ENCODE results near the gene SPATA6L.

Gene SPATA6L

DNA sequence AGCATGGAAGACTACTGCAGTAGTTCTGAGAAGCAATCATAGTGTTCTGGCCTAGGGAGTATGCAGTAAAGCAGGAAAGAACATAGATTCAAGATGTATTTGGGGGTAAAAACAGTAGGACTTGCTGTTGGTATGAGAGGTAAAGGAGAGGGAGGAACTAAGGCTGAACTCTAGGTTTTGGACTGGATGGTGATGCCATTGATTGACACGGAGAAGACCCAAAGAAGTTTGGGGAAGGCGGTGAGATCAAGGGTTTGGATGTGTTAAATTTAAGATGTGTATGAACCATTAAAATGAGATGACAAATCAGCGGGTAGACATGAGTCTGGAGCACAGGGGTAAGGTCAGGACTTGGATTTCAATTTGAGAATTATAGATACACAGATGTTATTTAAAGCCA, 11.1 kb upstream of the SPATA6L start:
- no peak overlapping the region for H3K27ac ChIP-seq

DNA sequence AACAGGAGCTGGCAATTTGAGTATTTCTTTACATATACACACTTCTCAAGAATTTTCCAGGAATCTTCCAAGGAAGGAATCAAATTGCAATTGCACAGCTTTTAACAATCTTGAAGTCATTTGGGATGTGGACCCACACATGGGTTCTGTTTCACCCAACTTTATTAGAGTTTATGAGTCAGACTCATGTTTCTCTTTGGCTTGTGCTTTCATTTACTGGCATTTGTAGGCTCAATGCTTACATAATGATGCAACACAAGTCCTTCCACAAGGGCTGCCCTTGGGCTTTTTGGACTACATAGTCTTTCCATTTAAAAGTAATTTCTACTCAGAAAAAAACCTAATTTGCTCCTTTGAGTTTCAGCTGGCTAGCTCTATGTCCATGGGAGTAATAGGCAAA, 8.5 kb upstream of the SPATA6L start:
- no peak overlapping the region for H3K27ac ChIP-seq
- TF ChIP-seq ZFX (IDR thresholded peaks at IDR 0.05): no peak
- TF ChIP-seq, protein P1, sequence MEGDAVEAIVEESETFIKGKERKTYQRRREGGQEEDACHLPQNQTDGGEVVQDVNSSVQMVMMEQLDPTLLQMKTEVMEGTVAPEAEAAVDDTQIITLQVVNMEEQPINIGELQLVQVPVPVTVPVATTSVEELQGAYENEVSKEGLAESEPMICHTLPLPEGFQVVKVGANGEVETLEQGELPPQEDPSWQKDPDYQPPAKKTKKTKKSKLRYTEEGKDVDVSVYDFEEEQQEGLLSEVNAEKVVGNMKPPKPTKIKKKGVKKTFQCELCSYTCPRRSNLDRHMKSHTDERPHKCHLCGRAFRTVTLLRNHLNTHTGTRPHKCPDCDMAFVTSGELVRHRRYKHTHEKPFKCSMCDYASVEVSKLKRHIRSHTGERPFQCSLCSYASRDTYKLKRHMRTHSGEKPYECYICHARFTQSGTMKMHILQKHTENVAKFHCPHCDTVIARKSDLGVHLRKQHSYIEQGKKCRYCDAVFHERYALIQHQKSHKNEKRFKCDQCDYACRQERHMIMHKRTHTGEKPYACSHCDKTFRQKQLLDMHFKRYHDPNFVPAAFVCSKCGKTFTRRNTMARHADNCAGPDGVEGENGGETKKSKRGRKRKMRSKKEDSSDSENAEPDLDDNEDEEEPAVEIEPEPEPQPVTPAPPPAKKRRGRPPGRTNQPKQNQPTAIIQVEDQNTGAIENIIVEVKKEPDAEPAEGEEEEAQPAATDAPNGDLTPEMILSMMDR (conservative IDR thresholded peaks at IDR 0.05): no peak

More for the DNA sequence above, 11.1 kb upstream of the SPATA6L start:
- TF ChIP-seq, protein P1 (conservative IDR thresholded peaks at IDR 0.05): no peak
- TF ChIP-seq ZFX (IDR thresholded peaks at IDR 0.05): no peak

DNA sequence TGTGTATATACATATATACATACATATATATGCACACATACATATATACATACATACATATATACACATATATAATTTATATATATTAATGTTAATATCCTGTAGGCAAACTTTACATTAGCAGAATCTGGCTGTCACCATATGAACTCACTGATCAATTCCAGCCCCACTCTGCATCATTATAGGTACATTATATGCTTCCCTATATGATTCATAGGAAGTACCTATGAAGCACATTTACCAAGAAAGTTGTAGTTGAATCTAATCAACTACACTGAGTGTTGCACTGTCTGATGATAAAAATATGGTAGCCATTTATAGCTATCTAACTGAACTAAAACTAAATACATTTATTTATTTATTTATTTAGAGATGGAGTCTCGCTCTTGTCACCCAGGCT, 5.5 kb upstream of the SPATA6L start:
- TF ChIP-seq, protein P1 (conservative IDR thresholded peaks at IDR 0.05): no peak
- no peak for TF ChIP-seq ZFX (IDR thresholded peaks at IDR 0.05)
- no peak overlapping the region for H3K27ac ChIP-seq

DNA sequence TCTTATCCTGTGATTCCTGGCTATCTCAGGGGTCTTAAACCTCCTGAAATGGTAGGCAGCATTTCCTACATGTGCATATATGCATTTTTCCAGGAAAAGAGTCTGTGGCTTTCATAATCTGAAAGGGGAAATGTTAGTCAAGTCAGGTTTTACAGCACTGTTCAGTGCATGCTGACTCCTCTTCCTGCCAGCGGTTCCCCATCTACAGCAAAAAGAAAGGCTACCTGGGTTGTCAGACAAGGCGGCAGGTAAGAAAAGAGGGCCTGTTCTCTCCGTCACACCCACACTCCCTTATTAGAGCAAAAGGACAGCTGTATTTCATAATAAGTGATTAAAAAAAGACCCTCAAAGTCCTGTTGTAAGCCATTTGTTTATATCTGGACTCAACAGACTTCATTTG, 4.3 kb upstream of the SPATA6L start:
- H3K27ac ChIP-seq: no peak overlapping the region
- TF ChIP-seq, protein P1 (conservative IDR thresholded peaks at IDR 0.05): no peak
- TF ChIP-seq ZFX (IDR thresholded peaks at IDR 0.05): no peak

DNA sequence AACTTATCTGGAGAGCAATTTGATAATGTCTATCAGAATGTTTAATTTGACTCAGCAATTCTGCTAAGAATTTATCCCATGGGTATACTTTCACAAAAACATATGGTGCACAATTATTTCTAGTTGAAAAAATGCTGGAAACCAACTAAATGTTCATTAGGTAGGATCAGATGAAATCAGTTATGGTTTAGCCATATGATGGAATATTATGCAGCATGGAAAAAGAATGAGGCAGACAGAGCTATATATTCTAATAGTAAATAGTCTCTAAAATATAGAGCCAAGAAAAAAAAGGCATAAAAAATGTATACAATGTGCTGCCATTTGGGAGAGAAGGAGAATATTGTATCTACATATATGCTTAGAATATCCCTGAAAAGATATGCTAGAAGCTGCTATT, 3.6 kb upstream of the SPATA6L start:
- TF ChIP-seq, protein P1 (conservative IDR thresholded peaks at IDR 0.05): no peak
- no peak for TF ChIP-seq ZFX (IDR thresholded peaks at IDR 0.05)
- no peak overlapping the region for H3K27ac ChIP-seq

DNA sequence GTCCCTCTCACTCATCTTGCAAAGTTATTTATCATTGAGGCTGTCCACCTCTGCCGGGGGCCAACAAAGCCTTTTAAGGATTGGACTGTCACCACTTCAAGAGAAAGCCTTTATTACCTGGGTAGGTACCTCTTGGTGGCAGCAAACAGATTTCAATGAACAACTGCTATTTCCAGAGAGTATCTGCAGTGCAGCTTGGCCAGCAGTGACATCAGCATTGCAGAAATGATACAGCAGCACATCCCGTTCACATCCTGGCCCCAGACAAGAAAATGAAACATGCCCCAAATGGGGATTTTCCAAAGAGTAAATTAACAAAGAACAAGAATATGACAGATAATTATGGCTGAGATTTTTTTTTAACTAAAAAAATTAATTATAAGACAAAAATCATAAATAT, 2.3 kb upstream of the SPATA6L start:
- no peak for TF ChIP-seq ZFX (IDR thresholded peaks at IDR 0.05)
- TF ChIP-seq, protein P1 (conservative IDR thresholded peaks at IDR 0.05): no peak

DNA sequence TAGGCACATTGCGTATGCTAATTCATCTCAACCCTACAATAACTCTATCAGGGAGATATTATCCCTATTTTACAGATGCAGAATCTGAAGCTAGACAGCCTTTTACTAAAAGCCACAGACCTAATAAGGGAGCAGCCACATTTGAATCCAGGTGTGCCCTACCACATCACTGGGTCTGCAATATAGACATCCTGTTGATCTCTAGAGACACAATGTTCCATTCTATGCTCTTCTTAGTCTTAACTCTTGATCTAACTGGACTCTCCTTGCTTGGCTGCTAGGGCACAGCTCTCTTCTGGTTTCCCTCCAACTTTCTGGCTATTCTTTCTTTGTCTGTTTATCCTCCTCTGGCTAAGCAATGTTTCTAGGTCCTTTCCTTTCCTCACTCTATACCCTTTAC, 1.4 kb upstream of the SPATA6L start:
- TF ChIP-seq ZFX (IDR thresholded peaks at IDR 0.05): no peak
- TF ChIP-seq, protein P1 (conservative IDR thresholded peaks at IDR 0.05): no peak
- no peak overlapping the region for H3K27ac ChIP-seq

More for the DNA sequence above, 2.3 kb upstream of the SPATA6L start:
- no peak overlapping the region for H3K27ac ChIP-seq

All from C4-2B (cell line).